HG02840 (cell line): ENCODE results near the gene SPRY2.

Source experiments
- ATAC-seq: cut with Tn5 transposase; IDR thresholded peaks from one replicate; pipeline ENCODE4 v1.9.1; 2021; ENCODE audit warnings: mild to moderate bottlenecking, moderate library complexity, moderate number of reproducible peaks; ENCODE audit not compliant: unreplicated experiment, low FRiP score

The SPRY2 gene

DNA sequence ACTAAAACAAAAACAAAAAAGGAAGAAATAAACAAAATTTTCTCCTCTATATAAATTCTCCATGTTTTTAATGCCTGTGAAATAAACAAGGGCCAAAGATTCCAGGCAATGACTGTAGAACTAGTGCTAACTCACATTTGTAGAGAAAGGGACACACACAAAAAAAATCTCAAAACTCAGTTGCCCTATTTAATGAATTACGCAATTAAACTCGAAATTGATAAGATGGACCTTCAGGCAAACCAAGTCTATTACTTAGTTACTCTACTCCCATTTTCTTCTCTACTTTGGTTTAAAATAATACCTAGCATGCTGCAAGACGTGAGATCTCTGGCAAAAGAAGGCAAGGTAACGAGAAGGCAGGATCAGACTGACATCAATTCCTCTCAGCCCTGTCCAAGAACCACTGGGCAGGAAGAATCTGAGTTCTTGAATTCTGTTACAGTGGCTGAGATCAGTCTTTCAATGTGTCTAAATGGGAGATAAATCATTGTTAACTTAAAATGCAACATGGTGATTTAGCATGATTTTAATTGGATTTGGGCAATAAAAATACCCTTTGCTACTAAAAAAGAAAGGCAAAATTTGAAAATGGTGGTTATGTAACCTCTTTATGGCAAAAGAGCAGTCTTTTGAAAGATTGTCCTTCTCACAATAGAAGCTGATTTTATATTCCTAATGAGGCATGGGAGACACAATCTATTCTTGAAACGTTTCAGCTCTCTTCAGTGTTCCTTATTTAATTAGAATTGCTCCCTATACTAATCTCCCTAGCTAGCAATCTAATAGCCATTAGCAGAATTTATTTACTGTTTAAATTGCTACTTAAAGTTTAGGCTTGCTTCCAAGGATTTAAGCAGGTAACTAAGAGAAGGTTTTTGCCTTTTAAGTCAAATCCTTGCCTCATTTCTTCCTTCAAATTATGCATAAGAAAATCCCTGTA is 25.9 kb downstream of the SPRY2 start:
- no peak for ATAC-seq

DNA sequence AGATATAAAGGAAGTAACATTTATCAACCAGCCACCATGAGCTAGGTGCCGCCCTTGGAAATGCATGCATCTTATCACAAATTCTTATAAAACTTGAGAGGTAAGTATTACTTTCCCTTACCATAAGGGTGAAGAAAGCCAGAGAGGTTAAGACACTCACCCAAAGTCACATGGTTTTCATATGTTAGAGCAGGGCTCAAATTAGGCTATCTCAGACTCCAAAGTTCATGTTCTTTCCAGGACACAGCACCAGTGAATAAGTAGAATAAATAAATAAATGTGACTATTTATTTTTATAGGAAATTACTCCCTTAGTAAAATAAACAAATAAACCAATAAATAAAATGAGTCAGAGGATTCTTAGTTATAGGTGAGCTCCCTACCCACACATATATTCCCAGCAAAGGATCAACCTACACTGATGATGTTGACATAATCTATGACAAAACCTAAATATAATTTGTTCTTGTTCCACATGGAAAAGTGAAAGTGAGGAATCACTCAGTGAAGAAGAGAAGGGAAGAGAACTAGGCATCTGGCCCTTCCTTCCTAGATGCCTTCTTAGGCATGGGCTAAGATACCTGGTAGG is 27.2 kb downstream of the SPRY2 start:
- no peak for ATAC-seq

DNA sequence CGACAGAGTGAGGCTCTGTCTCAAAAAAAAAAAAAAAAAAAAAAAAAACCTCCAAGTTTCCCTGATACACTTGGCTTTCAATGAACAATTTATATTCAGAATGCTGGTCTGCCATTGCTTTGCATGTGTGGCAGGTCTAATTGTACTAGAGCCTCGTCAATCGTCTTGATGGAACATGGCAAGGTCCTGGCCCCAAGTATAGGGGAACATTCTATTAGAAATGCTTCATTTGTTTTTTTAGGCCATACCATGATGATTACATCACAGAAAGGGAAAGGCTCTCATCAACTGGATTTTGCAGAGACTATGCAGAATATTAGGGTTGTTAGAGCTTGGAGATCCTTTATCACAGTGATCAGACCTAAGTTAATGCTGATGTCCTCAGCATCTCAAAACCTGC is 28.0 kb downstream of the SPRY2 start:
- no peak for ATAC-seq

DNA sequence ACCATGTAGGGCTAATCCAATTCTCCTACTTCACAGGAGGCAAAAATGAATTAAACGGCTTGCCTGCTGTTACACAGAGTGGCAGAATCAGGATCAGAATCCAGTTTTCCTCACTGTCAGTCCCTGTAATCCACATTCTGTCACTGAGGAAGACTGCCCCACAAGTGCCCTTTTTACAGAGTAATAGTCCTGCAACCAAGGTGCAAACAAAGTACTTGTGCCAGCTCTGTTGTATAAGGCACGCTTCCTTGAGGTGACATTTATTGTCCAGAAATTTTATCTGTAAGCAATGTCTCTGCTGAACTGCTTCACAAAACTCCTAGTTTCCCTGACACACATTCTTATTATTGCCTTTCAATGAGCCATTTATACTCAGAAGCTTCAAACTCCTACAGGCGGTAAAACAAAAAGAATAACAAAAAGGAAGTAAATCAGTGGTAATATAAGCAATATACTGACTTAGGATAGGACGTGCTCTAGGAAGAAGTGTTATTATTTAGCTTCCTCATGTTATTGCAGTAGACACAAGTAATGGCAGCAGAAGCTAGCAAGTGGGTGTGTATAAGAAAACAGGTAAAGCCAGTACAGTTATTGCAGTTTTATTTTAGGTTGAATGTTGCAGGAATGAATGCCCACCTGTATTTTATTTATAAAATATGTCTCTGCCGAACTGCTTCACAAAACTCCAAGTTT is 28.8 kb downstream of the SPRY2 start:
- no peak for ATAC-seq

DNA sequence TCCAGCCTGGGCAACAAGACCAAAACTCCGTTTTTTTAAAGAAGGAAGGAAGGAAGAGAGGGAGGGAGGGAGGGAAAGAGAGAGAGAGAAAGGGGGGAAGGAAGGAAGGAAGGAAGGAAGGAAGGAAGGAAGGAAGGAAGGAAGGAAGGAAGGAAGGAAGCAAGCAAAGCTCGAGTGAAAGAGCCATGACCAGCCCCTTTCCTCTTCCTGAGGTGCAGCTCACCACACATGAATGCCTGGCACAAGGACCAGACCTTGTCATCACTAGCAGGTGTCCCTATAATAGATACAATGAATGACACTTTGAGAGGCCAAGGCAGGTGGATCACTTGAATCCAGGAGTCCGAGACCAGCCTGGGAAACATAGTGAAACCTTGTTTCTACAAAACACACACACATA is 31.0 kb downstream of the SPRY2 start:
- no peak for ATAC-seq

DNA sequence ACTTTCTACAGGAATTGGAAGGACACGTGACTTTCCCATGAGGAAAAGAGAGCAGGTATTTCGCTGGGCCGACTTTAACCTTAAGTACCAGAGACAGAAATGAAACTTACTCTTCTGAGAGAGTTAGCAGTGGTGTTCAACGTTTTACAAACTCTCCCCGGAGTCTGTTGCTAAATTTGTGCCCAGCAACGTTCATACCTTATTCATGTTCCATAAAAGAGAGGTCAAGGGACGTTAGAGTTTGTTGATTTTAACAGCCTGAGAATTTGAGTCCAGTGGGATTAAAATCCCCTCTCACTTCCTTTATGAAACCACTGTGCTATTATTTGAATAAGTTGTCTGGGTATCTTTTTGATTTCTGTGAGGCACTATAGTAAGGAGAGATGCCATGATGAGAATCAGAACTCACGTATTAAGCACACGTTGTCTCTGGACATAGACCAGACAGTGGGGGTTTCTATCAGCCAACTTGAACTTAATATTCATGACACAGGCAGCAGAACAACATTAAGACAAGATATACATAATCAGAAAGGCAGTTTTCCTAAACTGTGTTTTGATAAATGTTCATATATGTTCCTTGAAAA is 33.4 kb downstream of the SPRY2 start:
- no peak for ATAC-seq

DNA sequence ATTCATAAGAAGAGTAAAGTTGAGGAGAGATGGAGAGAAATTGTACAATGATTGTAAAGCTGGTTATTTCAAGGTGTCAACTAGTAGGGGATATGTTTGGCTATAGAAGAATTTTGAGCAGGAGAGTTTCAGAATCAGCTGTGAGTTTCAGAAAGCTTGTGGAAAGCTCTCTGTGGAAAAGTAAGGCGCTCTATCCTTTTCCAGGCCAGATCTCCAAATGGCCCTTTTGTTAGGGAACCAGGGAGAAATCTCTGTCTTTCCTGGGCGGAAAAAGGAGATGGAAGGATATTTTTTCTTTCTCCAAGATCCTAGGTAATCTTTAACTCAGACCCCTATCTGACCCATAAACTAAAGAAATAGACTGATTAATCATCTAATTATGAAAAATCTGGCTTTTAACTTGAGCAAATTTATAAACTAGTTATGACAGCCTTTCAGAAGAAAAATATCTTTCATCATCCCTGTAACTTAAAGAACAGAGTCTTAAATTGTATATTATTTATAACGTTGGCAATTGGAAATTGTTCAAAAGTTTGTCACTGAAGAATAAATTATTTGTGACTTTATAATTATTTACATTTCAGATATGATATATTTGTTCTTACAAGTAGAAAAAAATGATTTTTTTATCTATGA is 34.5 kb downstream of the SPRY2 start:
- no peak for ATAC-seq

DNA sequence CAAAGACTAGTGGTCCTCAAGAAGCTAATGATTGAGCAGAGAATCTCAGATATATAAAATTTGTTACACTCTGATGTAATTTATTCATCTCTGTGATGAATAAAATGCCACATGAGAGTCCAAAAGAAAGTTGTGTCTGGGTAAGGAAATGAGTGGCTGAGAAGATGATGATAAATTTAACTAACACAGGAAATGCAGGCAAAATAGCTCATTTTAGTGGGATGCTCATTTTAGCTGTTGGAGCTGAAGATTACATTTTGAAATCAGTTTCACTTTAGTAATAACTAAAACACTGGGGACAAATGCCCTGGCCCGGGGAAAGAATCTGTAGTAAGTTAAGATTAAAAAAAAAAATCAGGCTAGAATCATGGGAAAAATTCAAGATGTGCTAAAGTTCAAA is 35.2 kb downstream of the SPRY2 start:
- ATAC-seq, result no peak

DNA sequence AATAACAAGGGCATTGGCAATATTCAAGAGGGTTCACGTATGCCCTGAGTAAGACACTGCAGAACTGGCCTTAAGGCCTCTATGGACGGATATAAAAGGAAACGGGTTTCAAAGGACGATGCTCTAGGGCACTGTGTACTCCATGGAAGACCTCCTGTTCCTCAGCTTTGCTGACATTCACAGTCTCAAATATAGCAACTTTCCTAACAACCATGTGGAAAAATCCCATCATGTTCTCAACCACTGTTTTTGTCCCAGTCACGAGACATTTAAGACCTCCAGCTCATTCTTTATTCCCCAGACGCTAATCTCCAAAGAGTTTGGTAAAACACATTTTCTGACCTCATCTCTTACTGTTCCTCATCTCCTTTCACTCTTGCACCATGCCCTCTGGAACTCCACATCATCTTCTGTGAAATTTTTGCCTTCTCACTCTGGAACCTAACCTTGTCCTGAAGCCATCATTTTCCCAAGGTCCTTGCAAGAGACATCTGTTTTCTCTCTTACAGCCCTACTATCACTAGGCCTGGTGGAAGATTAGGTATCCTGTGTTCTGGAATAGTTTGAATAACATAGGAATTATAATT is 37.6 kb downstream of the SPRY2 start:
- ATAC-seq, result no peak

DNA sequence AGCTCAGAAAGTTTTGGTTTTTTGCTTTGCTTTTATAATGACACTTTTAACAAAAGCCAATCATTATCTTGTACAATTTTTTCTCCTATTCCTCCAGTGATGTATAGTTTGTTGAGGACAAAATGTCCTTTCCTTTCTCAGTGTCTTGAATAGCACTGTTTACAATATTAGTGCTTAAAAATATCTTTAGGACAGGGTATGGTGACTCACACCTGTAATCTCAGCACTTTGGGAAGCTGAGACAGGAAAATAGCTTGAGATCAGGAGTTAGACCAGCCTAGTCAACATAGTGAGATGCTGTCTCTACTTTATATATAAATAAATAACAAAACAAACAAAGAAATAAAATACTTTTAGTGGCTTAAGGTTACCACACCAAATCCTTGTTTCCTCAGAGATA is 41.9 kb downstream of the SPRY2 start:
- no peak for ATAC-seq

DNA sequence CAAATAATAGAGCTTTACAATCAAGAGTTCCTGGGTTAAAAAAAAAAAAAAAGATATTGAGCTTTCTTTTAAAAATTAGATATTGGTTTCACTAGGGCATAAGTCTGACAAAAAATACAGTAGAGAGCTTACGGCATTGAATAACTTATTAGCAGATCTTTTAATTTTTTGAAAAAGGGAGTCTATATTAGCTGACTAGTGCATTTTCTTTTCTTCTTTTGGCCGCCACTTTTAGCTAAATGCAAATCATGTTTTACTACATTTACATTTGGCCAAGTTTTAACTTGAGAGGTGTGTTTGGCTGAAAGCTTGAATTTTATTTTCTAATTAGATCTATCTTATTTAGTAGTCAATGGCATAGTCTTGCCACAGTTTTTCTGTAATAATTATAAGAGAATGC is 43.4 kb downstream of the SPRY2 start:
- ATAC-seq, result no peak

DNA sequence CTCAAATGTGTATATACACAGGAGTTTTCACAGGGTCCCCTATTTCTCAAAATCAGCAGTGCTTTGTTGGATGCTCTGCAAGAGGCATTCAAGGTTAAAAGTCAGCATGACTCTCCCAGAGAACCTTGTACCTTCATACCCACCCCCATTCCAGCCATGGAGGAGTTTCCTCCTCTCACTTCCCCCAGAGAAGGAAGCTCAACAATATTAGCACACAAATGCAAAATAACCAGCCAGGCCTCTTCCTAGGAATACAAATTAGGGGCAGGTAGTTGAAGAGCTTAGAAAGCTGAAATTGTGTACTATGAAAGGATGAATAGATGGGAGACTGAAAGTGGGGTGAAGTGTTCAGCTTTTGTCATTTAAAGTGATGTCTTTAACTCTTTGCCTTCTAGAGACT is 43.8 kb downstream of the SPRY2 start:
- no peak for ATAC-seq

DNA sequence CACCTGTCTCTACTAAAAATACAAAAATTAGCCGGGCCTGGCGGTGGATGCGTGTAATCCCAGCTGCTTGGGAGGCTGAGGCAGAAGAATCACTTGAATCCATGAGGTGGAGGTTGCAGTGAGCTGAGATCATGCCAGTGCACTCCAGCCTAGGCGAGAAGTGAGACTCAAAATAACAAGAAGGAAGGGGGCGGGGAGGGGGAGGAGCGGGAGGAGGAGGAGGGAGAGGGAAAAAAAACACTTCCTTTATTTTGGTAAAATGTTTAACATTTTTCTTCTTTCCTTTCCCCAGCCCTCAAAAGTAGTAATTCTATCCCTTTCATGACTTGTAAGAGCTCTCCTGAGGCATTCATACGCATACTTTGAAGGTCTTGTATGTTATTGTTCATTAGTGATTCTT is 44.3 kb downstream of the SPRY2 start:
- no peak for ATAC-seq

DNA sequence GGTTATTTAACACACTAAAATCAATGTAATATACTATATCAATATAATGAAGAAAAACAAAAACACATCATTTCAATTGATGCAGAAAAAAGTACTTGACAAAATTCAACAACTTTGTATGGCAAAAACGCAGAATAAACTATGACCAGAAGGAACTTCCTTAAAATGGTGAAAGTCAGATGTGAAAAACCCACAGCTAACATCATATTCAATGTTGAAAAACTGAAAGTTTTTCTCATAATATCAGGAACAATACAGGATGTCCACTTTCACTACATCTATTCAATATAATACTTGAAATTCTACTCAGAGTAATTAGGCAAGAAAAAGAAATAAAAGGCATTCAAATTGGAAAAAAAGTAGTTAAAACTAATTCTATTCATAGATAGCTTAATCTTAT is 50.3 kb downstream of the SPRY2 start:
- ATAC-seq, result no peak
